GM18526 (cell line): ENCODE measurements around the gene SHF.

Experiments
- POLR2A ChIP-seq: IDR thresholded peaks from 3 replicates; pipeline ENCODE4 v1.6.1; 2011; ENCODE audit not compliant: insufficient read length; ENCODE audit errors: extremely low read depth

Gene SHF

DNA sequence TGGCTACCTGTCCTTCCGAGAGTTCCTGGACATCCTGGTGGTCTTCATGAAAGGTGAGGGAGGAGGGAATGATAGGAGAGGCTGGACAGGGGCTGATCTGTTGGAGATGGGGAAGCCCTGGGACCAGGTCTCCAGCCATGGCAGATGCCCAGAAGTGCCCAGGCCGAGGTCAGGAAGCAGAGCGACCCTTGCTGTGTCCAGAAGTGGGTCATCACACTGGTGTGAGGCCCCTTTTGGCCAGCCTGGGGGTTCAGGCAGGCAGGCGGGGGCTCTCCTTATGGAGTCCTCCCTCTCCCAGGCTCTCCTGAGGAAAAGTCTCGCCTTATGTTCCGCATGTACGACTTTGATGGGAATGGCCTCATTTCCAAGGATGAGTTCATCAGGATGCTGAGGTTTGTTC, 40.2 kb downstream of the SHF start:
- TF ChIP-seq POLR2A, result no peak

DNA sequence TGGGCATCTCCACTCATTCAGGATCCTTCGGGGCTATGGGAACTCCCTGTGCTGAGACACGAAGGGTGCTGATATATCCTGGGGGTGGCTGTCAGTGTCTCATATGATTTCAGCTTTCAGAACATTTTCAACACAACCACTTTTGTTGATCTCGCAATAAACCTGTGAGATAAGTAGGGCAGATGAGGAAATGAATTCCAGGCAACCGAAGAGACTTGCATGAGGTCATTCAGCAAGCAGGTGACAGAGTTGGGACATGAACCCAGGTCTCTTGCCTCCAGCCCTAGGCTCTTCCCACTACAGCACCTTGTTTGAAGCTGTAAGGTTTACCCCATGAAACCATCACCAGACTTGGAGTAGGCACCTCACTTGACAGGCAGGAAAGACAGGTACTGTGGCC, 41.4 kb downstream of the SHF start:
- TF ChIP-seq POLR2A, result no peak

DNA sequence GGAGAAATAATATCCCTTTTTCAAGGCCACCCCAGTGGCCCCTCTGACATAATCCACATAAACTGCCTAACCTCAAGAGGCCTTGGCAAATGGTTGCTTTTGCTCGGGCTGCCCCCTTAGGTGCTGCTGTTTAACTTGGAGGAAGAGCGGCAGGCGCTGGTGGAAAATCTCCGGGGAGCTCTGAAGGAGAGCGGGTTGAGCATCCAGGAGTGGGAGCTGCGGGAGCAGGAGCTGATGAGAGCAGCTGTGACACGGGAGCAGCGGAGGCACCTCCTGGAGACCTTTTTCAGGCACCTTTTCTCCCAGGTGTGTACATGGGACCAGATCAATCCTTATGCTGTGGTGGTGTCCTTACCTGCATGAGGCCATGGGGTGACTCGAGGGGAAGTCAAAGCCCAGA, 43.0 kb downstream of the SHF start:
- TF ChIP-seq POLR2A, result no peak

DNA sequence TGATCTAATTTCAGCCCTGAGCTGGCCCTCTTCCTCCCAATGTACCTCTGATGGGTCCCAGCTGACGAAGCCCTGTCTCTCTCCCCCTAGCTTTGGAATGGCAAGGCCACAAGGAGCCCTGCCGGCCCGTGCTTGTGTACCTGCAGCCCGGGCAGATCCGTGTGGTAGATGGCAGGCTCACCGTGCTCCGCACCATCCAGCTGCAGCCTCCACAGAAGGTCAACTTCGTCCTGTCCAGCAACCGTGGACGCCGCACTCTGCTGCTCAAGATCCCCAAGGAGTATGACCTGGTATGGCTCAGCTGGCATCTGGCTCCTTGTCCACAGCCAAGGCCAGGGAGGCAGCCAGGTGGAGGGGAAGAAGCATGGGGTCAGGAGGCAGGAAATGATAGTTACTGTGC, 43.8 kb downstream of the SHF start:
- TF ChIP-seq POLR2A, result no peak

DNA sequence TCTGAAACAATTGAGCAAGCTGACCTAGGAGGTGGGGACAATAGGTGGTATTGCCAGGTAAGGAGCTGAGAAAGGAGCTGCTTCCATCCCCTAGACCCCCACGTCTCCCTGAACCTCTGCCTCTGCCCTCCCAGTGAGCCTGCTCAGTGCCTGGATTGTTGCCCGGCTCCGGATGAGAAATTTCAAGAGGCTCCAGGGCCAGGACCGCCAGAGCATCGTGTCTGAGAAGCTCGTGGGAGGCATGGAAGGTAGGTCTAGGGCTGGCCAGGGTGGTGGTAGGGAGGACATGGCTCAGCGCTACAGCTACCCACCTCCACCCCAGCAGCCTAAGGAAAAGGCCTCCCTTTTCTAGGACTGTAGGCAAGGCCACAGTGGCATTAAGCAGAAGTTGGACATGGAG, 44.7 kb downstream of the SHF start:
- TF ChIP-seq POLR2A, result no peak

- no peak for TF ChIP-seq POLR2A
These were observed 46.4 kb downstream of the SHF start for GRCh38 chr15:45141386-45141785.

- TF ChIP-seq POLR2A, result no peak
These were observed 47.1 kb downstream of the SHF start for GRCh38 chr15:45140557-45141250.

GRCh38 chr15:45139770-45140169, 48.0 kb downstream of the SHF start:
- no peak for TF ChIP-seq POLR2A

DNA sequence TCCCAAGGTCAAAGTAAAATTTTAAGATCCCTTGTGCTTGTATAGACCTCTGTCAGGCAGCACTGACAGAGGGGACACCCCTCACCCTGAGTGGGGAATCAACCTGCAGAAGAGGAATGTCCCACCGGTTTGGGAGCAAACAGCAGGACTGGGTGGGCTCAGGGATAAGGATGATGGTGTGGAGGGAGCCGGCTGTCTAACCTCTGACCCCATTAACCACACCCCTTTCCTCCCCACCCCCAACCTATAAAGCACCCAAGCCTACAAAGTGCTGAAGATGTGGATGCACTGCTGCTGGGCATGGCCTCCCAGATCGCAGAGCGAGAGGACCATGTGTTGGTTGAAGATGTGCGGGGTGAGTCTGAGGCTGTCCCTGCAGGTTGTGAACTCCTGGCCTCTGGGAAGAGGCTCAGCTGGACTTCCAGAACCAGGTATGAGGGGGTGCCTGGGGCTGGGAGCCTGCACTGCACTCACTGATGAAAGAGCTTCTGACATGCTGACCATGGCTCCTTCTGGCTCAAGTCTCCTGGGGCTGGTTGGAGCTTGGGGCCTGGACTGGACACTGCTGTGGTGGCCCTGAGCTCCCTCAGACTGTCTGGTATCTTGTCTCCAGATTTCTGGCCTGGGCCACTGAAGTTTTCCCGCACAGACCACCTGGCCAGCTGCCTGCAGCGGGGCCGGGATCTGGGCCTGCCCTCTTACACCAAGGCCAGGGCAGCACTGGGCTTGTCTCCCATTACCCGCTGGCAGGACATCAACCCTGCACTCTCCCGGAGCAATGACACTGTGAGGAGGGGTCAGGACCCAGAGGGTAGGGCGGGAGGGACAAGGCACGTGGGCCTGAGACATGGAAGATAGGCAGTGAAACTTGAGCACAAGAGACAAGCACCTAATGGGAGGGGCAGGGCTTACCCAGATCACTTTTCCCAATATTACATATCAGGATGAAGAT, 48.7 kb downstream of the SHF start:
- TF ChIP-seq POLR2A, result no peak

DNA sequence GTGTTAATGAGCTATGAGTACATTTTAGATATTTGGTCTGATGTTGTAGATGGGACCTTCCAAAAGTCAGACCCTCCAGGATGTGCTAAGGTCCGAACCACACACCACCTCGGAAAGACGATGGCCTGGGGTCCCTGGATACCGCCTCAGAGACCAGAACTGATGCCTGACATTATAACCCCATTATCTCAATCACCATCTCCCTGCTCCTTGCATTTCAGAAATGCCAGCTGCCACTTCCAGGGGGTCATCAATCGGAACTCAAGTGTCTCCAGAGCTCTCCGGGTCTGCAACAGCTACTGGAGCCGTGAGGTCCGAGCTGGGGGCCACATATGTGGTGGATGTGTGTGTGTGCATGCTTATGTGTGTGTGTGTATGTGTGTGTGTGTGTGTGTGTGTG, 50.1 kb downstream of the SHF start:
- no peak for TF ChIP-seq POLR2A

DNA sequence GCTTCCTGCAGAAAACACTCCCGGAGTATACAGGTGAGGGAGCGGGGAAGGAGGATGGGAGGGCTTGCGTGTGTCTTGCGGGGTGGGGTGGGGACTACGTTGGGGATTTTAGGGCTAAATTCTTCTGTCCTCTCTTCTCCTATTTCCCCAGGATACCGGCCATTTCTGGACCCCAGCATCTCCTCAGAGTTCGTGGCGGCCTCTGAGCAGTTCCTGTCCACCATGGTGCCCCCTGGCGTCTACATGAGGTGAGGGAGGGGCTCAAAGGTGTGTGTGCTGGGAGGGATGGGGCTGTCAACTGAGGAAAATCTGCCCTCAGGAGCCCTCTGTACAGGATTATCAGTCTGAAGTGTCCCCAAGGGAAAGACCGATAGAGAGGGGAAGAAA, 51.4 kb downstream of the SHF start:
- no peak for TF ChIP-seq POLR2A

GRCh38 chr15:45134682-45135604, 52.8 kb downstream of the SHF start:
- no peak for TF ChIP-seq POLR2A

DNA sequence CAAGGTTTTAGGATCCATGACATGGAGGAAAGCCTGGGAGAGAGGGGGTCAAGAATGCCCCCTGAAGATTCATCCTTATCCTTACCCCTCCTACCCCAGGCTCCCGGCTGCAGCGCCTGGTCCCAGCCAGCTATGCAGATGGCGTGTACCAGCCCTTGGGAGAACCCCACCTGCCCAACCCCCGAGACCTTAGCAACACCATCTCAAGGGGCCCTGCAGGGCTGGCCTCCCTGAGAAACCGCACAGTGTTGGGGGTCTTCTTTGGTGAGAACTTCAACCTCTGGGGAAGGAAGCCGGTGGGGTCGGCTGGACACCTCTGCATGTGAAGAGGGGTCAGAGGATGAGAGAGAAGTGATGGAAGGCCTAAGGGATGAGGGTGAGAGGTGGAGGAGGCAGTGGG, 53.7 kb downstream of the SHF start:
- TF ChIP-seq POLR2A, result no peak

DNA sequence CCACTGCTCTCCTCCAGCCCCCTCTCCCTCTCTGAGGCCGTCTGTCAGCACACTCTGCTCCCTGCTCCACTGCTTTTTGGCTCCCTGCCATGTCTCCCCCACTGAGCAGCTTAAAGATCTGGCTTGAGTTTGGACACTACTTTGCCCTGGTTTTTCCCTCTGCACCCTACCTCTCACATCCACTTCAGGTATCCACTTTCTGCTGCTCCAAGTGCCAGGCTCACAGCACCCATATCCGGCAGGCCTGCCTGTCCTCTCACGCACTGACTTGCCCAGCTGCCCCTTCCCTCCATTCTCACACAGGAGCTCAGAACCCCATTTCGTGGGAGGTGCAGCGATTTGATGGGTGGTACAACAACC, 54.2 kb downstream of the SHF start:
- TF ChIP-seq POLR2A, result no peak

- no peak for TF ChIP-seq POLR2A
These were observed 54.8 kb downstream of the SHF start for GRCh38 chr15:45132844-45133560.
